MM.1S (cell line): ENCODE data around the gene SYNGR4.
A peak's percentile ranks its signal among the peaks of the same experiment; 100 is the strongest.

Source experiments
- DNase-seq: peaks from one replicate; pipeline ENCODE4 v3.0.0-alpha.2; 2015
- H2AFZ ChIP-seq: fragments of 300-600 bp; sonication (generic); 2 replicates; pipeline ENCODE4 v1.6.0; 2016; ENCODE audit warnings: antibody characterized with exemption, low read length
- H3F3A ChIP-seq: fragments of 300-600 bp; sonication (generic); 2 replicates; pipeline ENCODE4 v1.6.1; 2016; ENCODE audit warnings: mild to moderate bottlenecking, antibody characterized with exemption, low read length, moderate library complexity, mixed read lengths; ENCODE audit not compliant: insufficient read depth
- H3K27ac ChIP-seq: fragments of 300-600 bp; sonication (generic); 2 replicates; pipeline ENCODE4 v1.5.1; 2016; ENCODE audit warnings: mild to moderate bottlenecking, low read length
- H3K27me3 ChIP-seq: fragments of 300-600 bp; sonication (generic); replicated peaks from 2 replicates; pipeline ENCODE4 v1.6.0; 2016; ENCODE audit warnings: low read length; ENCODE audit not compliant: insufficient read depth
- H3K36me3 ChIP-seq: fragments of 300-600 bp; sonication (generic); replicated peaks from 2 replicates; pipeline ENCODE4 v1.6.1; 2016; ENCODE audit warnings: mild to moderate bottlenecking, low read length, mixed read lengths; ENCODE audit not compliant: insufficient read depth
- H3K4me1 ChIP-seq: fragments of 300-600 bp; sonication (generic); 2 replicates; pipeline ENCODE4 v1.6.1; 2016; ENCODE audit warnings: low read length, mixed read lengths
- H3K4me2 ChIP-seq: fragments of 300-600 bp; sonication (generic); 2 replicates; pipeline ENCODE4 v1.6.0; 2016; ENCODE audit warnings: low read depth, low read length
- H3K4me3 ChIP-seq: fragments of 300-600 bp; sonication (generic); 2 replicates; pipeline ENCODE4 v1.5.1; 2016; ENCODE audit warnings: low read length, mixed read lengths
- H3K79me2 ChIP-seq: fragments of 300-600 bp; sonication (generic); 2 replicates; pipeline ENCODE4 v1.6.1; 2016; ENCODE audit warnings: mixed run types, low read length, mixed read lengths
- H3K9ac ChIP-seq: fragments of 300-600 bp; sonication (generic); 2 replicates; pipeline ENCODE4 v1.6.1; 2016; ENCODE audit warnings: low read length, mixed read lengths
- H3K9me2 ChIP-seq: fragments of 300-600 bp; sonication (generic); replicated peaks from 2 replicates; pipeline ENCODE4 v1.6.1; 2016; ENCODE audit warnings: mild to moderate bottlenecking, low read length, mixed read lengths; ENCODE audit not compliant: insufficient read depth
- H3K9me3 ChIP-seq: fragments of 300-600 bp; sonication (generic); replicated peaks from 2 replicates; pipeline ENCODE4 v1.6.1; 2016; ENCODE audit warnings: mild to moderate bottlenecking, low read length, mixed read lengths; ENCODE audit not compliant: insufficient read depth
- H4K20me1 ChIP-seq: fragments of 300-600 bp; sonication (generic); 2 replicates; pipeline ENCODE4 v1.6.1; 2016; ENCODE audit warnings: mild to moderate bottlenecking, low read length, moderate library complexity, mixed read lengths; ENCODE audit not compliant: insufficient read depth
- EZH2 ChIP-seq: fragments of 300-600 bp; sonication (generic); optimal IDR thresholded peaks from 2 replicates; pipeline ENCODE3; 2017; ENCODE audit warnings: low read depth, mild to moderate bottlenecking, antibody characterized with exemption, low read length, mixed read lengths
- EZH2phosphoT487 ChIP-seq: fragments of 300-600 bp; sonication (generic); IDR thresholded peaks from 2 replicates; pipeline ENCODE4 v1.6.1; 2018; ENCODE audit warnings: antibody characterized with exemption, low read length
- TF ChIP-seq, protein P1 (sequence below): fragments of 300-600 bp; sonication (generic); IDR thresholded peaks from 2 replicates; pipeline ENCODE4 v1.5.1; 2016; ENCODE audit warnings: antibody characterized with exemption, low read length, mixed read lengths

Gene SYNGR4

DNA sequence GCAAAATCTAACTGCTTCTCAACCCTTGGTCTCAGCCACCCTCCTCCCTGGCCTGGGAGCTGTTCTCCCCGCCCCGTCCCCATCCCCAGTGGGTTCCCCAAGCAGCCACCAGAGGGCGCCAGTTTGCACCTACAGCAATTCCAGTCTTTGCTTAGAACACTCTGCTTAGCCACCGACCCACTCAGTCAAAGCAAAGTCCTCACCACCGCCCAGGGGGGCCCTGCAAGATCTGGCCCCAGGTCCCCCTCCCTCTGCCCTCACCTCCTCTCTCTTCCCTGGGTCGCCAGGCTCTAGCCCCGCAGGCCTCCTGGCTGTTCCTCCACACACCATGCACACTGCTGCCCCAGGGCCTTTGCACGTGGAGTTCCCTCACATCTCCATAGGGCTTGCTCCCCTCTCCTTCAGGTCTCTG is 12.8 kb upstream of the SYNGR4 start:
- TF ChIP-seq EZH2 (no peak), EZH2phosphoT487 (no peak)
- TF ChIP-seq, protein P1, sequence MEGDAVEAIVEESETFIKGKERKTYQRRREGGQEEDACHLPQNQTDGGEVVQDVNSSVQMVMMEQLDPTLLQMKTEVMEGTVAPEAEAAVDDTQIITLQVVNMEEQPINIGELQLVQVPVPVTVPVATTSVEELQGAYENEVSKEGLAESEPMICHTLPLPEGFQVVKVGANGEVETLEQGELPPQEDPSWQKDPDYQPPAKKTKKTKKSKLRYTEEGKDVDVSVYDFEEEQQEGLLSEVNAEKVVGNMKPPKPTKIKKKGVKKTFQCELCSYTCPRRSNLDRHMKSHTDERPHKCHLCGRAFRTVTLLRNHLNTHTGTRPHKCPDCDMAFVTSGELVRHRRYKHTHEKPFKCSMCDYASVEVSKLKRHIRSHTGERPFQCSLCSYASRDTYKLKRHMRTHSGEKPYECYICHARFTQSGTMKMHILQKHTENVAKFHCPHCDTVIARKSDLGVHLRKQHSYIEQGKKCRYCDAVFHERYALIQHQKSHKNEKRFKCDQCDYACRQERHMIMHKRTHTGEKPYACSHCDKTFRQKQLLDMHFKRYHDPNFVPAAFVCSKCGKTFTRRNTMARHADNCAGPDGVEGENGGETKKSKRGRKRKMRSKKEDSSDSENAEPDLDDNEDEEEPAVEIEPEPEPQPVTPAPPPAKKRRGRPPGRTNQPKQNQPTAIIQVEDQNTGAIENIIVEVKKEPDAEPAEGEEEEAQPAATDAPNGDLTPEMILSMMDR: peak; percentile 94
- Histone ChIP-seq H3K79me2 (no peaks in the 10 kb centered on the region), H3F3A (no peaks in the 10 kb centered on the region), H3K9me2 (no peaks in the 10 kb centered on the region), H3K27ac (no peak overlapping the region), H3K27me3 (no peaks in the 10 kb centered on the region), H3K9ac (no peak overlapping the region), H4K20me1 (no peaks in the 10 kb centered on the region), H3K4me2 (no peak overlapping the region), H3K36me3 (no peaks in the 10 kb centered on the region), H2AFZ (peak overlapping the region; percentile 55; the same call in 1 of the 2 replicates), H3K9me3 (no peaks in the 10 kb centered on the region), H3K4me1 (no peaks in the 10 kb centered on the region; the same call in 1 of the 2 replicates), H3K4me3 (no peak overlapping the region)
- peak; percentile 78 for DNase-seq

DNA sequence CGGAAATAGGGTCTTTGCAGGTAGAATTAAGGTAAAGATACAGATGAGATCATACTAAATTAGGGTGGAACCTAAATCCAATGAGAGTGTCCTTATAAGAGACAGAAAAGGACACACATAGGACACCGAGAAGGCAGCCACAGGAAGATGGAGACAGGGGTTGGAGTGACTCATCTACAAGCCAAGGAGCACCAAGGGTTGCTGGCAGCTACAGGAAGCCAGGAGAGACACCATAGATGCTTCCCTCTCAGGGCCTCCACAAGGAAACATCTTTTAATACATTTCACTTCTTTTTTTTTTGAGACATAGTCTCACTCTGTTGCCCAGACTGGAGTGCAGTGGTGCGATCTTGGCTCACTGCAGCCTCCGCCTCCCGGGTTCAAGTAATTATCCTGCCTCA is 10.5 kb upstream of the SYNGR4 start:
- Histone ChIP-seq H3K4me3 (no peak overlapping the region), H4K20me1 (no peaks in the 10 kb centered on the region), H3K79me2 (no peaks in the 10 kb centered on the region), H3K9me3 (no peaks in the 10 kb centered on the region), H3K9me2 (no peaks in the 10 kb centered on the region), H3K27me3 (no peaks in the 10 kb centered on the region), H2AFZ (no peak overlapping the region), H3K36me3 (no peaks in the 10 kb centered on the region), H3K4me2 (no peak overlapping the region), H3K4me1 (no peaks in the 10 kb centered on the region; the same call in 1 of the 2 replicates), H3K27ac (no peak overlapping the region), H3K9ac (no peak overlapping the region), H3F3A (no peaks in the 10 kb centered on the region)
- TF ChIP-seq, protein P1: no peak
- TF ChIP-seq EZH2 (no peak), EZH2phosphoT487 (no peak)
- no peak for DNase-seq

DNA sequence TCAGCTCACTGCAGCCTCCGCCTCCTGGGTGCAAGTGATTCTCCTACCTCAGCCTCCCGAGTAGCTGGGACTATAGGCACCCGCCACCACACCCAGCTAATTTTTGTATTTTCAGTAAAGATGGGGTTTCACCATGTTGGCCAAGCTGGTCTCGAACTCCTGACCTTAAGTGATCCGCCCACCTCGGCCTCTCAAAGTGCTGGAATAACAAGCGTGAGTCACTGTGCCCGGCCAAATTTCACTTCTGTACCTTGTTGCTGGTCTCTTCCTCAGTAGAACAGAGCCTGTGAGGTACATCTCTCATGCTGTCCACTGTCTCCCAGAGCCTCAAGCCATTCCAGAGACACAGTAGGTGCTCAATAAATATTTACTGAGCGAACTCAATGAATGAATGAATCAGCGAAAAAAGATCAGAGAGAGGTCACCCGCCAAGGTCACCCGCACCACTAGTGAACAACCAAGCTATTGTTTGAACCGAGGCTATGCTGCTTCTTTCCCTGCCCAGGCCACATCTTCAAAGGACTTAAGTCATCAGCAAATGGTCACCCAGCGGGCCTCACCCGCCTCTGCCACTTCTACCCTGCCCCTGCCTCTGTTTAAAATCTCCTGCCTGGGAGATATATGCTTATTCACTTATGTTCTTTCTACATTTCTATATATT is 9.7 kb upstream of the SYNGR4 start:
- Histone ChIP-seq H3F3A (no peaks in the 10 kb centered on the region), H3K27ac (no peak overlapping the region), H3K27me3 (no peaks in the 10 kb centered on the region), H2AFZ (no peak overlapping the region), H3K9me3 (no peaks in the 10 kb centered on the region), H3K4me3 (no peak overlapping the region), H3K9ac (no peak overlapping the region), H3K36me3 (no peaks in the 10 kb centered on the region), H3K4me2 (no peak overlapping the region), H3K9me2 (no peaks in the 10 kb centered on the region), H4K20me1 (no peaks in the 10 kb centered on the region), H3K79me2 (no peaks in the 10 kb centered on the region), H3K4me1 (no peaks in the 10 kb centered on the region; the same call in 1 of the 2 replicates)
- no peak for DNase-seq
- TF ChIP-seq EZH2 (no peak), EZH2phosphoT487 (no peak)
- TF ChIP-seq, protein P1: no peak
